Measurements from ENCODE around the gene PCK2. TPM values are rescaled to one million over a fixed set of nuclear protein-coding genes. Genes with fewer than 3 reads are reported as not detected.
A peak's percentile ranks its signal among the peaks of the same experiment; 100 is the strongest.

PCK2 gene
- total RNA-seq, 1 donor from 2014 or later: 2.2 TPM

- intact Hi-C loops (cut with DNase I): no loop called here
- no peak for DNase-seq (ENCODE audit: low spot score)
Observed at GRCh38 chr14:24145690-24146452, 51.8 kb downstream of the PCK2 start.

- peak; percentile 97 for DNase-seq (ENCODE audit: low spot score)
- intact Hi-C loops (cut with DNase I): no loop called here
Observed at GRCh38 chr14:24146453-24146977, 52.4 kb downstream of the PCK2 start, which contains the start of gene PSME2. Gene PSME2 (minus strand): TSS chr14:24146610. CDS start chr14:24146581, 29 bp downstream.

- intact Hi-C loops (cut with DNase I): no loop called here
Observed at GRCh38 chr14:24146978-24147760, 53.1 kb downstream of the PCK2 start, which contains the start of gene RNF31. Gene RNF31 (plus strand): TSS chr14:24147498. CDS start chr14:24147699, 201 bp downstream.

DNA sequence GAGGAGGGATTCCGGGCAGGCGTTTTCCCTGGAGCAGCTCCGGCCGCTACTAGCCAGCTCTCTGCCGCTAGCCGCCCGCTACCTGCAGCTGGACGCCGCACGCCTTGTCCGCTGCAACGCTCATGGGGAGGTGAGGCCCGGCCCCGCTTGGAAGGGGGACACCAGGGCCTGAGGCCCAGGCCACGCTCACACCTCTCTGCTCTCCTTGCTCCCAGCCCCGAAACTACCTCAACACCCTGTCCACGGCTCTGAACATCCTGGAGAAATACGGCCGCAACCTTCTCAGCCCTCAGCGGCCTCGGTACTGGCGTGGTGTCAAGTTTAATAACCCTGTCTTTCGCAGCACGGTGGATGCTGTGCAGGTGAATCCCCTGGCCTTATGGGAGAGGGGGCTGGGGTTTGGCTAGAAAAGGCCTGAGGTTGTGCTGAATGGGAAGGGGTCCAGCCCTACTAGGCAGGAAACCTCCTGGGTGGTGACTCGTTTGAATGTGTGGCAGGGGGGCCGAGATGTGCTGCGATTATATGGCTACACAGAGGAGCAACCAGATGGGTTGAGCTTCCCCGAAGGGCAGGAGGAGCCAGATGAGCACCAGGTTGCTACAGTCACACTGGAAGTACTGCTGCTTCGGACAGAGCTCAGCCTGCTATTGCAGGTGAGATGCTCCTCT is 53.8 kb downstream of the PCK2 start:
- intact Hi-C loops (cut with DNase I): no loop called here
- DNase-seq (ENCODE audit: low spot score): no peak

More at GRCh38 chr14:24146978-24147760, 53.1 kb downstream of the PCK2 start, which contains the start of gene RNF31:
- DNase-seq (ENCODE audit: low spot score): peak; percentile 99

DNA sequence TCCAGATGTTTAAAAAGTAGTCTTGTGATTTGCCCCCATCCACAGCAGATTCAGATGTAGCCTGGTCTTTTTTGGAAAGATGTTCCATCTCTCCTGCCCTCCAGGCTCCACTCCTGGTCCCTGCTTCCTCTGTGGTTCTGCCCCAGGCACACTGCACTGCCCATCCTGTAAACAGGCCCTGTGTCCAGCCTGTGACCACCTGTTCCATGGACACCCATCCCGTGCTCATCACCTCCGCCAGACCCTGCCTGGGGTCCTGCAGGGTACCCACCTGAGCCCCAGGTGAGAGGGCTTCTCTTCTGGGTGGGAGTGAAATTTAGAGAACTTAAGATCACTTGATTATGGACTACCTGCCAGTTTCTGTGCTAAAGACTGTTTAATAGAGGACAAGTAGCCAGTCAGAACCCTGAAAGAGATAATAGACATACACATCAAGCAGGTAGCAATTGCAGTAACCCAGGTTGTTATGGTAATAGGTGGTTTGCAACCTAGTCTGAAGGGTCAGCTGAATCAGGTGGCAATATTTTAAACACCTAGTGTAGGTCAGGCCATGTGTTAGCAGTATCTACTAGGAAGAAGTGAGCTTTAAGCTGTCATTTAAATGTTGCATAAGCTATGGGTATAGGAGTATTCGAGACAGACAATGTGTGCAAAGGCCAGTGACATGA is 55.3 kb downstream of the PCK2 start:
- no peak for DNase-seq (ENCODE audit: low spot score)
- intact Hi-C loops (cut with DNase I): no loop called here

GRCh38 chr14:24150061-24150460 is 56.0 kb downstream of the PCK2 start:
- intact Hi-C loops (cut with DNase I): no loop called here
- no peak for DNase-seq (ENCODE audit: low spot score)

GRCh38 chr14:24150567-24150966 is 56.5 kb downstream of the PCK2 start:
- DNase-seq (ENCODE audit: low spot score): no peak
- intact Hi-C loops (cut with DNase I): no loop called here

GRCh38 chr14:24150993-24151392 is 56.9 kb downstream of the PCK2 start:
- intact Hi-C loops (cut with DNase I): no loop called here
- no peak for DNase-seq (ENCODE audit: low spot score)

- intact Hi-C loops (cut with DNase I): no loop called here
- no peak for DNase-seq (ENCODE audit: low spot score)
Observed at GRCh38 chr14:24151404-24152080, 57.4 kb downstream of the PCK2 start.

Small RNAs within 50 kb of the gene (microRNA-seq; reads per million reads assigned to microRNA genes)
- not detected for gene MIR7703

Other genes with a start within 250 kb of the PCK2 start
- gene DHRS4, start 140.5 kb upstream of the PCK2 start, total RNA-seq: 26.0 TPM
- 26.2 TPM for gene DHRS4L2, start 105.4 kb upstream of the PCK2 start, total RNA-seq
- 0.05 TPM for gene CARMIL3, start 42.3 kb upstream of the PCK2 start, total RNA-seq
- gene CPNE6, start 22.7 kb upstream of the PCK2 start, total RNA-seq: 1.4 TPM
- 54.1 TPM for gene DCAF11, start 20.5 kb downstream of the PCK2 start, total RNA-seq
- gene NRL, start 20.6 kb downstream of the PCK2 start, total RNA-seq: 2.4 TPM
- gene FITM1, start 36.3 kb downstream of the PCK2 start, total RNA-seq: 112 TPM
- 61.3 TPM for gene PSME1, start 41.9 kb downstream of the PCK2 start, total RNA-seq
- 14.6 TPM for gene EMC9, start 47.3 kb downstream of the PCK2 start, total RNA-seq
- 49.7 TPM for gene PSME2, start 52.3 kb downstream of the PCK2 start, total RNA-seq
- 31.3 TPM for gene RNF31, start 53.2 kb downstream of the PCK2 start, total RNA-seq
- gene IRF9, start 67.0 kb downstream of the PCK2 start, total RNA-seq: 44.8 TPM
- gene REC8, start 77.8 kb downstream of the PCK2 start, total RNA-seq: 5.7 TPM
- gene IPO4, start 94.5 kb downstream of the PCK2 start, total RNA-seq: 15.7 TPM
- gene TM9SF1, start 101.1 kb downstream of the PCK2 start, total RNA-seq: 19.1 TPM
- not detected for gene TSSK4, start 111.4 kb downstream of the PCK2 start, total RNA-seq
- gene CHMP4A, start 119.2 kb downstream of the PCK2 start, total RNA-seq: 30.0 TPM
- gene MDP1, start 121.8 kb downstream of the PCK2 start, total RNA-seq: 16.7 TPM
- gene NEDD8, start 138.1 kb downstream of the PCK2 start, total RNA-seq: 167 TPM
- 33.2 TPM for gene GMPR2, start 138.6 kb downstream of the PCK2 start, total RNA-seq
- 42.3 TPM for gene TINF2, start 148.3 kb downstream of the PCK2 start, total RNA-seq
- 0.48 TPM for gene TGM1, start 168.9 kb downstream of the PCK2 start, total RNA-seq
- 13.3 TPM for gene RABGGTA, start 177.3 kb downstream of the PCK2 start, total RNA-seq
- gene DHRS1, start 205.5 kb downstream of the PCK2 start, total RNA-seq: 8.5 TPM
- gene NOP9, start 205.5 kb downstream of the PCK2 start, total RNA-seq: 28.3 TPM
- 2.4 TPM for gene CIDEB, start 213.7 kb downstream of the PCK2 start, total RNA-seq
- gene LTB4R2, start 215.8 kb downstream of the PCK2 start, total RNA-seq: 2.2 TPM
- 1.8 TPM for gene LTB4R, start 217.2 kb downstream of the PCK2 start, total RNA-seq
- gene ADCY4, start 240.8 kb downstream of the PCK2 start, total RNA-seq: 71.9 TPM
- 3.5 TPM for gene RIPK3, start 245.7 kb downstream of the PCK2 start, total RNA-seq

Data from cardiac septum (tissue), 1 donor.